ENCODE results near the gene TSKU. TPM values are rescaled to one million over a fixed set of nuclear protein-coding genes. Genes with fewer than 3 reads are reported as not detected.

The TSKU gene
- total RNA-seq, 1 donor: 23.5 TPM

DNA sequence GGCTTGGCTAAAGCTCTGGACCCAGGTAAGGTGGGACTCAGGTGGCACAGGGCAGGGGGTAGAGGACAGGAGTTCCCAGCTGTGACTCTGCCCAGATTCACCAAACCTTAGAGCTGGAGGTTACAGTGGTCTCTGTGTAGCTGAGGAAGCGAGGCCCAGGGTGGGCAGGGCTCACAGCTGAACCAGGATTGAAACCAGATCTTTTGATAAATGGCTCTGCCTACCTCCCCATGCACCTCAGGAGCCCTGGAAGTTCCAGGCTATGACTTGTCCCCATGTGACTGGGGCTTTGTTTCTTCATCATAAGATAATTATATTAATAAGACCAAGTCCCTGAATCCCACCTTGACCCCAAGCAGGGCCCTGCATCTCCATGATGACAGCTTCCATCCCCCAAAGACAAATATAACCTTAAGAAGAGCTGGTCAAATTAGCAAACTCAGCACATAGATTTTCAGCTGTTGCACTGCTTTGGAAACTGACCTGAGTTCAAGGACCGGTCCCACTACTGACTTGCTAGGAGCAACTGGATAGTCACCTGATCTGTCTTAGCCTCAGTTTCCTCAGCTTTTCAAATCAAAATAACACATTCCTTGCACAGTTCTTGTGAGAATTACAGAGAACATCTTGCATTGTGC, 21.3 kb upstream of the TSKU start:
- peaks cover 18% of the 10 kb centered on the region for H3K4me1 ChIP-seq (ENCODE audit: insufficient read depth, low read length)
- no peak overlapping the region for H3K27ac ChIP-seq (ENCODE audit: low read depth, low read length)
- no peaks in the 10 kb centered on the region for H3K9me3 ChIP-seq (ENCODE audit: low read depth, low read length)
- H3K4me3 ChIP-seq (ENCODE audit: insufficient read depth, low read length): no peak overlapping the region
- TF ChIP-seq, protein P1, sequence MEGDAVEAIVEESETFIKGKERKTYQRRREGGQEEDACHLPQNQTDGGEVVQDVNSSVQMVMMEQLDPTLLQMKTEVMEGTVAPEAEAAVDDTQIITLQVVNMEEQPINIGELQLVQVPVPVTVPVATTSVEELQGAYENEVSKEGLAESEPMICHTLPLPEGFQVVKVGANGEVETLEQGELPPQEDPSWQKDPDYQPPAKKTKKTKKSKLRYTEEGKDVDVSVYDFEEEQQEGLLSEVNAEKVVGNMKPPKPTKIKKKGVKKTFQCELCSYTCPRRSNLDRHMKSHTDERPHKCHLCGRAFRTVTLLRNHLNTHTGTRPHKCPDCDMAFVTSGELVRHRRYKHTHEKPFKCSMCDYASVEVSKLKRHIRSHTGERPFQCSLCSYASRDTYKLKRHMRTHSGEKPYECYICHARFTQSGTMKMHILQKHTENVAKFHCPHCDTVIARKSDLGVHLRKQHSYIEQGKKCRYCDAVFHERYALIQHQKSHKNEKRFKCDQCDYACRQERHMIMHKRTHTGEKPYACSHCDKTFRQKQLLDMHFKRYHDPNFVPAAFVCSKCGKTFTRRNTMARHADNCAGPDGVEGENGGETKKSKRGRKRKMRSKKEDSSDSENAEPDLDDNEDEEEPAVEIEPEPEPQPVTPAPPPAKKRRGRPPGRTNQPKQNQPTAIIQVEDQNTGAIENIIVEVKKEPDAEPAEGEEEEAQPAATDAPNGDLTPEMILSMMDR (IDR thresholded peaks at IDR 0.05; ENCODE audit: extremely low read depth, low read depth, low read length): no peak
- H3K4me2 ChIP-seq (ENCODE audit: insufficient read depth, low read length): no peak overlapping the region
- no peak for DNase-seq (ENCODE audit: insufficient read length, low spot score, missing footprints)
- H3K27me3 ChIP-seq (ENCODE audit: insufficient read depth, low read length): no peaks in the 10 kb centered on the region
- no peaks in the 10 kb centered on the region for H3K36me3 ChIP-seq (ENCODE audit: insufficient read depth, low read length)
- H3K79me2 ChIP-seq (ENCODE audit: insufficient read depth, low read length): no peaks in the 10 kb centered on the region
- H2AFZ ChIP-seq (ENCODE audit: low read length): no peak overlapping the region
- no peaks in the 10 kb centered on the region for H4K20me1 ChIP-seq (ENCODE audit: insufficient read depth, low read length)

DNA sequence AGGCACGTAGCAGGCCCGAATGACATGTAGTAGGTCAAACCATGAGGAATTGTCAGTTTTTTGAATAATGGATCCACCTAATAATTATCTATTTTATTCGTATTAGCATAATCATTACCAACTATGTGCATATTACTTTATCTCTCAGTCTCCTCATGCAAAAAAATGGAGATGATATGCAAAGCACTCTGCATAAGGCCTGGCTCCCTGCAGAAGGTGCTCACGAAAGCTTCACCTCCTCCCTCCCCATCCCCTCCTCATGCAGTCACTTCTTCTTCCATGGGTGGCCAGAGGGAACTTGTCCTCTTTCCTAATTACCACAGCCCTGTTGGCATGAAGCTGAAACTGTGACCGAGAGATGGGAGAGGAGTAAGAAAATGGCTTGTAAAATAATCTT, 20.8 kb upstream of the TSKU start:
- H3K4me3 ChIP-seq (ENCODE audit: insufficient read depth, low read length): no peak overlapping the region
- H3K9me3 ChIP-seq (ENCODE audit: low read depth, low read length): no peaks in the 10 kb centered on the region
- no peak overlapping the region for H3K27ac ChIP-seq (ENCODE audit: low read depth, low read length)
- H4K20me1 ChIP-seq (ENCODE audit: insufficient read depth, low read length): no peaks in the 10 kb centered on the region
- no peaks in the 10 kb centered on the region for H3K36me3 ChIP-seq (ENCODE audit: insufficient read depth, low read length)
- H3K4me1 ChIP-seq (ENCODE audit: insufficient read depth, low read length): peaks cover 18% of the 10 kb centered on the region
- TF ChIP-seq, protein P1 (IDR thresholded peaks at IDR 0.05; ENCODE audit: extremely low read depth, low read depth, low read length): no peak
- H2AFZ ChIP-seq (ENCODE audit: low read length): no peak overlapping the region
- no peaks in the 10 kb centered on the region for H3K27me3 ChIP-seq (ENCODE audit: insufficient read depth, low read length)
- no peak overlapping the region for H3K4me2 ChIP-seq (ENCODE audit: insufficient read depth, low read length)
- DNase-seq (ENCODE audit: insufficient read length, low spot score, missing footprints): no peak
- no peaks in the 10 kb centered on the region for H3K79me2 ChIP-seq (ENCODE audit: insufficient read depth, low read length)

DNA sequence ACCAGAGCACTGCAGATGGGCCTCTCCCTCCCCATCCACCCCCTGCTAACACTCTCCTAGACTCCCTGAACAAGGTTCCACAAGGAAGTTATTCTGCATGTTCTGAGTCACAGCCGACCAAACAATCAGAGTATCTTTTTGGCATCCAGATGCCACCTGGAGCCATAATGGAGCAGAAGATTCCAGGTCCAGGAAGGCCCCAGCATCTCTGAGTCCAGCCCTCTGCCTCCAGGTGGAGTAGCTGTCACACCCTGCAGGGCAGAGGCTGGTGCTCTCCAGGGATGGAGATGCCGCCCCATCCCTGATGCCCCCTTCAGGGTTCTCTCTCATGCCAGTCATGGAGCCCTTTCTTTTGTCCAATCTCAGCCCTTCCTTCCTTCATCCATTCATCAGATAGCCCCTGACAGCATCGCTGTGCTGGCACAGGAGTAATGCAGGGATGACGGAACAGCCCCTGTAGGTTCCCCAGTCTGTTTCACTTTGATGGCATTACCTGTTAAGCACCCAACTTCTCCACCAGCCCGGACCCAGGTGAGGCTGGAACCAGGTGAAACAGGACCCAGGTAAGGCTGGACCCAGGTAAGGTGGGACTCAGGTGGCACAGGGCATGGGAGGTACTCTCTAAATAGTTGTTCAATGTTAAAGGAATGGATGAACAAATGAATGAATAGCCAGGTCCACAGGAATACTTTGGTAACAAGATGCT, 20.1 kb upstream of the TSKU start:
- no peak for DNase-seq (ENCODE audit: insufficient read length, low spot score, missing footprints)
- no peaks in the 10 kb centered on the region for H3K27me3 ChIP-seq (ENCODE audit: insufficient read depth, low read length)
- no peaks in the 10 kb centered on the region for H3K79me2 ChIP-seq (ENCODE audit: insufficient read depth, low read length)
- peaks cover 21% of the 10 kb centered on the region for H3K4me1 ChIP-seq (ENCODE audit: insufficient read depth, low read length)
- no peaks in the 10 kb centered on the region for H4K20me1 ChIP-seq (ENCODE audit: insufficient read depth, low read length)
- no peak overlapping the region for H2AFZ ChIP-seq (ENCODE audit: low read length)
- peak overlapping the region; percentile 34 for H3K27ac ChIP-seq (ENCODE audit: low read depth, low read length)
- H3K36me3 ChIP-seq (ENCODE audit: insufficient read depth, low read length): no peaks in the 10 kb centered on the region
- H3K9me3 ChIP-seq (ENCODE audit: low read depth, low read length): no peaks in the 10 kb centered on the region
- TF ChIP-seq, protein P1 (IDR thresholded peaks at IDR 0.05; ENCODE audit: extremely low read depth, low read depth, low read length): no peak
- H3K4me3 ChIP-seq (ENCODE audit: insufficient read depth, low read length): no peak overlapping the region
- peak overlapping the region; percentile 70 for H3K4me2 ChIP-seq (ENCODE audit: insufficient read depth, low read length)

DNA sequence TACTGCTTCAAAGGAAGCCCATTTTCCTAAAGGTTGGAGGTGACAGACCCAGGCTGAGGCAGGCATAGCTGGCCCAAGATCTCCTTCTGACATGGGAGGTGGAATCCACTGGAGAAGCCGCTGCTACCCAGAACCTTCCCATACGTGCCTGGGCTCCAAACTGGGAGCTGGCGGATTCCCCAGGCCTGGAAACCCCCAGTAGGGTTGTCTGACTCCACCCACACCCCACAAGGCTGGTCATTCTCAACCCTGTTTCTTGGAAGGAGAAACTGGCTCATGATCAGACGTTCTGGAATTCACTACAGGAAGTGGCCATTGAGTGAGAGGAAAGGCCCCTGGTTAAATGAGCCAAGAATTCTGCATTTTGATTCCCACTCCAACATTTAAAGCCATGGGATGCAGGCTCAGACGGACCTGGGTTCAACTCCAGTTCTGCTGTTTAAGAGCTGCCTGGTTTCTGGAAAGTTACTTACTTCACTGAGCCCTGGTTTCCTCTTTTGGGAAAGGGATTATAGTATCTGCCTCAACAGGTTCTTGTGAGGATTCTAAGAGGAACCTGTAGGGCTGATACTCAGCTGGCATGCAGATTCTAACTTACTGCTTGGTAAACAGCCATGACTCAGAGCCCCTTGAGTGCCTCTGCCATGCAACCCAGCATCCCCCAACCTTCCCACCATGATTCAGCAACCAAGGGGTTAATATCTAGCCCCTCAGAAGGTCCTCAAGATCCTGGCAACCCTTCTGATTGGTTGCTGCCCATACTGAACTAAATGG, 19.4 kb upstream of the TSKU start:
- Histone ChIP-seq H4K20me1 (ENCODE audit: insufficient read depth, low read length) (no peaks in the 10 kb centered on the region), H3K4me1 (ENCODE audit: insufficient read depth, low read length) (peaks cover 27% of the 10 kb centered on the region), H3K79me2 (ENCODE audit: insufficient read depth, low read length) (no peaks in the 10 kb centered on the region), H3K27ac (ENCODE audit: low read depth, low read length) (peak overlapping the region; percentile 71), H3K27me3 (ENCODE audit: insufficient read depth, low read length) (no peaks in the 10 kb centered on the region), H3K9me3 (ENCODE audit: low read depth, low read length) (no peaks in the 10 kb centered on the region), H3K4me3 (ENCODE audit: insufficient read depth, low read length) (peak overlapping the region; percentile 21), H3K4me2 (ENCODE audit: insufficient read depth, low read length) (peak overlapping the region; percentile 70), H3K36me3 (ENCODE audit: insufficient read depth, low read length) (no peaks in the 10 kb centered on the region), H2AFZ (ENCODE audit: low read length) (peak overlapping the region; percentile 26)
- peak; percentile 92 for DNase-seq (ENCODE audit: insufficient read length, low spot score, missing footprints)
- TF ChIP-seq, protein P1 (IDR thresholded peaks at IDR 0.05; ENCODE audit: extremely low read depth, low read depth, low read length): no peak
